ENCODE results near the gene SLK.

- TF ChIP-seq CTCF (IDR thresholded peaks at IDR 0.05; ENCODE audit: low read length) (no peak), EZH2phosphoT487 (IDR thresholded peaks at IDR 0.05; ENCODE audit: low read length) (no peak), EZH2 (optimal IDR thresholded peaks at IDR 0.05; ENCODE audit: low read depth, low read length) (no peak)
Measured at GRCh38 chr10:104016661-104017060, 49.7 kb downstream of the SLK start.
